Pancreas (tissue), 10 donors: ENCODE measurements around the gene ITPR1. TPM values are rescaled to one million over a fixed set of nuclear protein-coding genes. Genes with fewer than 3 reads are reported as not detected.

Source experiments
- ATAC-seq, 4 donors: fragments of 200-7000 bp; cut with Tn5 transposase; one replicate each; pipeline versions ENCODE4 v1.8.0 to v1.9.1; 2020; ENCODE audit warnings: mild to moderate bottlenecking in 4 of 4, moderate library complexity in 4 of 4
- DNase-seq, 6 donors: peaks; one replicate each; pipeline ENCODE4 v3.0.0-alpha.2; 2020
- FAIRE-seq: peaks from 2 replicates; lab custom pipeline; 2012; peaks lifted over from hg19 to GRCh38; lab: Jason Lieb, UNC
- H3K27ac ChIP-seq, 4 donors: fragments of 200-600 bp; sonication (generic); 1 replicate in 3 of 4; 2 replicates in 1 of 4; pipeline versions ENCODE4 v1.5.0 to v1.8.0; 2020
- H3K27me3 ChIP-seq, 4 donors: fragments of 200-600 bp; one replicate each; pipeline ENCODE4 v1.8.0; 2021
- H3K36me3 ChIP-seq, 3 donors: fragments of 200-600 bp; sonication (generic) in 1 of 3; one replicate each; pipeline versions ENCODE4 v1.5.0 to v1.8.0; 2020 to 2021
- H3K4me1 ChIP-seq, 3 donors: fragments of 200-600 bp; one replicate each; pipeline ENCODE4 v1.8.0; 2021
- H3K4me3 ChIP-seq, 4 donors: fragments of 200-600 bp; sonication (generic) in 2 of 4; one replicate each; pipeline versions ENCODE4 v1.5.0 to v1.8.0; 2020 to 2021
- H3K9me3 ChIP-seq, 4 donors: fragments of 200-600 bp; one replicate each; pipeline ENCODE4 v1.8.0; 2021
- WGBS, 2 donors: extraction: QIAGEN DNeasy Blood & Tissue Kit; methylation state at CpG; one replicate each; pipeline ENCODE4 v1.1.7; 2013; 5-methylcytosine and 5-hydroxymethylcytosine counted together
- intact Hi-C, 3 donors: fragments of 100-400 bp; cut with DNase I; formaldehyde crosslinking; loops; one replicate each; pipeline versions ENCODE4 v1.11.1 to v1.14.2; 2022
- polyA plus RNA-seq, 2 donors: library from polyadenylated mRNA; stranded (reverse); fragments of 200-250 nt; gene quantifications; one replicate each; pipeline ENCODE4 v1.2.3, GENCODE V29; 2013
- total RNA-seq, 6 donors: library from RNA; stranded (reverse); fragmentation: NEBNext Ultra II Directional in 4 of 6; extraction: Animal tissue kit (Norgen Biotek cat#: 25700) in 4 of 6; gene quantifications; one replicate each; pipeline versions ENCODE4 v1.2.1 to v1.2.4, GENCODE V29; 2021 to 2023
- TF ChIP-seq, protein P1 (sequence below), 4 donors: fragments of 200-600 bp; sonication (generic) in 3 of 4; IDR thresholded peaks; one replicate each; pipeline versions ENCODE4 v1.5.0 to v1.8.0; 2021; ENCODE audit warnings: antibody characterized with exemption in 4 of 4
- donor health status: healthy with polysubstance abuse.
- donor health status: DM: no; HTN: no; CAD: no; lungs with moderate emphysema.
- donor health status: DM: no; HTN: no; CAD: no.
- donor health status: control.
- donor health status: control.
- donor health status: Bipolar disorder and iron deficiency.
- donor health status: DM: yes; HTN: yes; CAD: no.
- donor health status: DM: no; HTN: no; CAD: no.
- donor health status: DM: no; HTN: no; CAD: no.
- donor health status: DM: yes; HTN: yes; CAD: no.

Gene ITPR1
- total and polyA plus RNA-seq, 8 donors: 4.5 to 19.1 (median 10.1) TPM

DNA sequence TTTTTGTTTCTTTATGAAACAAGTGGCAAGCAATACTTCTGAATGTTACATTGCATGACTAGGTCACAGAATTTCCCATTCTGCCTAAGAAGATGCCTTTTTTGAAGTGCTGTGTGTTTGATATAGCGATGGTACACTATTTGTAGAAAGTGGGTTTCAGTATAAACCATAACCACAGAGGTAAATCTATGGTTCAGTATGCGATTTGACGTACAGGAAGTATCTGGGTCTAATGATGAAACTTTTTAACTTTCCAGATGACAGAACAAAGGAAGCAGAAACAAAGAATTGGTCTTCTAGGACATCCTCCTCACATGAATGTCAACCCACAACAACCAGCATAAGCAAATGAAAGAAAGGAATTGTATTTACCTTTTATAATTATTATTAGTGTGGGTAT lies 352.7 kb downstream of the ITPR1 start:
- Histone ChIP-seq H3K36me3 (no peaks in the 10 kb centered on the region), H3K27me3 (no peaks in the 10 kb centered on the region), H3K4me3 (no peak overlapping the region), H3K9me3 (no peaks in the 10 kb centered on the region), H3K27ac (no peak overlapping the region), H3K4me1 (peaks cover 0 to 6% (median 4%) of the 10 kb centered on the region in 3 donors)
- FAIRE-seq: no peak
- intact Hi-C loops: no loop called here
- DNase-seq: no peak
- 84 to 85% methylated on average over 3 of the region's 3 CpGs for WGBS, 2 donors
- TF ChIP-seq, protein P1, sequence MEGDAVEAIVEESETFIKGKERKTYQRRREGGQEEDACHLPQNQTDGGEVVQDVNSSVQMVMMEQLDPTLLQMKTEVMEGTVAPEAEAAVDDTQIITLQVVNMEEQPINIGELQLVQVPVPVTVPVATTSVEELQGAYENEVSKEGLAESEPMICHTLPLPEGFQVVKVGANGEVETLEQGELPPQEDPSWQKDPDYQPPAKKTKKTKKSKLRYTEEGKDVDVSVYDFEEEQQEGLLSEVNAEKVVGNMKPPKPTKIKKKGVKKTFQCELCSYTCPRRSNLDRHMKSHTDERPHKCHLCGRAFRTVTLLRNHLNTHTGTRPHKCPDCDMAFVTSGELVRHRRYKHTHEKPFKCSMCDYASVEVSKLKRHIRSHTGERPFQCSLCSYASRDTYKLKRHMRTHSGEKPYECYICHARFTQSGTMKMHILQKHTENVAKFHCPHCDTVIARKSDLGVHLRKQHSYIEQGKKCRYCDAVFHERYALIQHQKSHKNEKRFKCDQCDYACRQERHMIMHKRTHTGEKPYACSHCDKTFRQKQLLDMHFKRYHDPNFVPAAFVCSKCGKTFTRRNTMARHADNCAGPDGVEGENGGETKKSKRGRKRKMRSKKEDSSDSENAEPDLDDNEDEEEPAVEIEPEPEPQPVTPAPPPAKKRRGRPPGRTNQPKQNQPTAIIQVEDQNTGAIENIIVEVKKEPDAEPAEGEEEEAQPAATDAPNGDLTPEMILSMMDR (IDR thresholded peaks at IDR 0.05): no peak
- no peak for ATAC-seq

DNA sequence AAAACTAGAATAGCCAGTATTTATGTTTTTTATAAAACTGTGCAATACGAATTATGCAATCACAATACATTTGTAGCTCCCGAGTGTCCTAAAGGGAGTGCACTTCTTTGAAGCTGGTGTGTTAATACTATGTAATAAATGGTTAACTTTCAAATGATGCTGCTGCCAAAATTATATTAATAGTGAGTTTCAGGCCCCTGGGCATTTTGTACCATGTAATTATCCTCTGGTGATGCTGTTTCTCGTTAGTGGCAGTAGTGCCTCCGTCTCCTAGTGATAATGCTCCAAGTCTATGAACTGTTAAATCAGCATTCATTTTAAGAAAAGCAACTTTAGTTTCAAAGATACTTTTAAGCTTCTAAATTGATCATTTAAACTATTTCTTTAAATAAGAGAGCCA lies 353.4 kb downstream of the ITPR1 start:
- 90 to 94% methylated on average over 4 of the region's 4 CpGs for WGBS, 2 donors
- Histone ChIP-seq H3K27me3 (no peaks in the 10 kb centered on the region), H3K36me3 (no peaks in the 10 kb centered on the region), H3K27ac (no peak overlapping the region), H3K4me3 (no peak overlapping the region), H3K9me3 (no peaks in the 10 kb centered on the region), H3K4me1 (peaks cover 0 to 6% (median 4%) of the 10 kb centered on the region in 3 donors)
- TF ChIP-seq, protein P1 (IDR thresholded peaks at IDR 0.05): no peak
- no peak for FAIRE-seq
- ATAC-seq: no peak
- DNase-seq: no peak
- intact Hi-C loops: no loop called here

DNA sequence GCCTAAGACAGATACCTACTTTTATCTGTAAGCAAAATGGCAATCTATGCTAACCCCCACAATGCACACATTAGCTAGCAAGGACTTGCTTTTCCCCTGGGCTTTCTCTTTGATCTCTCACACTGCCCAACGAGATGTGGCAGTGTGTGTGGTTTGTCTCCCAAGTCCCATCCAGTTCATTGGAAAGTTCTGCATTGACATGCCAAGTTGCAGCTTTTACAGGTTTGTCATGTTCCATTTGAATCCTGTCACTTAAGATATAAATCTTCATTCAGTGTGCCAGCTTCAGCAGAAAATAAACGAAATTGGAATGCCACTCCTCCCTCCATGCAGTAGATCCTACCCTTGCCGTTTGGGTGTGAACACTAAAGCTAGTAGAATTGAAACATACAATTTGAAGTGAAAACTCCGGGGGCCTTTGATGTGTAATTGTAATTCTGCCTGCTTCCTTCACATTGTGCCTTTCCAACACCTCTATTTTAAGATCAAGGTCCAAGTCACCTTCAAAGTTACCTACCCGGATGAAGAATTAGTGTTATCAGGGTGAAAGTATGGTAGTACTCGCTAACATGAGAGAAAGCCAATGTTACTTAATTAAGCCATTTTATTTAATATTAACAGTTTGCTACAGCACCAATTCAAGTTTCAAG lies 355.2 kb downstream of the ITPR1 start:
- peaks cover 0 to 6% (median 4%) of the 10 kb centered on the region in 3 donors for H3K4me1 ChIP-seq
- H3K9me3 ChIP-seq: no peaks in the 10 kb centered on the region
- intact Hi-C loops: no loop called here
- TF ChIP-seq, protein P1 (IDR thresholded peaks at IDR 0.05): no peak
- DNase-seq (no peak), FAIRE-seq (no peak), ATAC-seq (peak in 3 of 4 donors; percentile 14 to 43 (median 30))
- no peak overlapping the region for H3K4me3 ChIP-seq
- H3K36me3 ChIP-seq: no peaks in the 10 kb centered on the region
- no peaks in the 10 kb centered on the region for H3K27me3 ChIP-seq
- H3K27ac ChIP-seq: no peak overlapping the region
- 28 to 35% methylated on average over 6 of the region's 6 CpGs for WGBS, 2 donors

DNA sequence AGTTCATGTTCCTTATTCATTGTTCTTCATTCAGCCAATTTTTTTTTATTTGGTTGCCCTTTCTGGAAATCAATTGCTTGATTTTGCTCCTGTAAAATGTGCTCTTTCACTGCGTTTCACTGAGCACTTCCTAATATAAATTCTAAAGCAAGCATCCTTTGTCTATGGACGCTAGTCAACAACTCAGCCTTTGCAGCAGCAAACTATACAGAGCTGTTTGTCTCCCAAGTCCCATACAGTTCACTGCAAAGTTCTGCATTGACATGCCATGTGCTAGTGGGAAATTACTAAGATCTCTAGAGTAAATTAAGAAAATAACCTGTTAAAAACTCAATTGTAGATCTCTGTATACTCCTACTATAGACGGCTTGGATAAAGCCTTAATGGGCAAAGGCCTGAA lies 356.0 kb downstream of the ITPR1 start:
- Histone ChIP-seq H3K36me3 (no peaks in the 10 kb centered on the region), H3K9me3 (no peaks in the 10 kb centered on the region), H3K27ac (no peak overlapping the region), H3K4me1 (peaks cover 0 to 6% (median 4%) of the 10 kb centered on the region in 3 donors), H3K27me3 (no peaks in the 10 kb centered on the region), H3K4me3 (no peak overlapping the region)
- FAIRE-seq: no peak
- TF ChIP-seq, protein P1 (IDR thresholded peaks at IDR 0.05): no peak
- peak in 1 of 4 donors; percentile 12 for ATAC-seq
- DNase-seq: no peak
- 82 to 90% methylated on average over 3 of the region's 3 CpGs for WGBS, 2 donors
- intact Hi-C loops: no loop called here

DNA sequence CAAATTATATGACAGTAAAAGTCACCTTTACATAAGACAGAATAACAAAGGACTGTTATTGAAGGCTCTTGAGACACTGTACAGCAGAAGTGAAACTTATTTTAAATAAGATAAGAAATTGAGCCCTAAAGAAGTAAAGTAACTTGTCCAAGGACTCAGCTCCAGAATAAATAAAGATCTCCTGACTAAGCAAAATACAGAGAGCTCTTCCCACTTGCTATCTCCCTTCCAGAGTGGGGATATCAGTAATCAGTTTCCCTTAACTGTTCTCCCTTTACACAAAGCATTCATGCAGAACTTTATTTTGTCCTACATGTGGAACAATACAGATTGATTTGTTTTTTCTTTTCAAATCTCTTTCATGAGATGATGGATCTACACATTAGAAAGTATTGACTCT lies 356.6 kb downstream of the ITPR1 start:
- Histone ChIP-seq H3K4me3 (no peak overlapping the region), H3K4me1 (peaks cover 0 to 6% (median 4%) of the 10 kb centered on the region in 3 donors), H3K27ac (no peak overlapping the region), H3K27me3 (no peaks in the 10 kb centered on the region), H3K9me3 (no peaks in the 10 kb centered on the region), H3K36me3 (no peaks in the 10 kb centered on the region)
- DNase-seq (no peak), FAIRE-seq (no peak), ATAC-seq (peak in 1 of 4 donors; percentile 57)
- intact Hi-C loops: no loop called here
- TF ChIP-seq, protein P1 (IDR thresholded peaks at IDR 0.05): no peak
